H4 (cell line): ENCODE data around the gene VPS26A. TPM values are rescaled to one million over a fixed set of nuclear protein-coding genes. Genes with fewer than 3 reads are reported as not detected.
A peak's percentile ranks its signal among the peaks of the same experiment; 100 is the strongest.
"Not testable (repeated sequence)": the region's sequence is repeated elsewhere in the genome, so short reads cannot be mapped to it uniquely, and the experiment has no call there.

Experiments
- DNase-seq: peaks from one replicate; pipeline ENCODE4 v3.0.0-alpha.2; 2015; ENCODE audit warnings: low spot score
- total RNA-seq: library from RNA; depleted of rRNA; stranded (reverse); fragments of >200 nt; shearing (Covaris generic); gene quantifications from 2 replicates; pipeline ENCODE4 v1.2.3, GENCODE V29; 2014

The VPS26A gene
- total RNA-seq, 1 experiment from 2014 or later: 40.2 TPM

DNA sequence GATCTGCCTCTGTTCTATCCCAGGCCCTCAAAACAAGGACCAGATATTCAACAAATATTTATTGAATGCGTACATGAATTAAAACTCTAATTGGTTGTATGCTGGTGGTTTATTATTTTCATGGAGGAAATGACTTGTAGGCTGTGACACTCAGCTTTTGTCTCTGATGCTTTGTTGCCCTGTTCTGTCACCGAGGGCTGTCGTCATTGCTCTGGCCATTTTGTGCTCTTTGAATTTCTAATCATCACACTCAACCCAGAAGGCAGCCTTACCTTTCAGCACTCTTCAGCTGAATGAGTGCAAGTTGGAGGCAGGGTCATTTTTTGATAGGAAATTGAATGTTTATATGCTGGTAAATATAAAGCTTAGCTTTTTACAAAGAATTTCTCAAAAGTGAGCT lies 21.5 kb upstream of the VPS26A start:
- no peak for DNase-seq

DNA sequence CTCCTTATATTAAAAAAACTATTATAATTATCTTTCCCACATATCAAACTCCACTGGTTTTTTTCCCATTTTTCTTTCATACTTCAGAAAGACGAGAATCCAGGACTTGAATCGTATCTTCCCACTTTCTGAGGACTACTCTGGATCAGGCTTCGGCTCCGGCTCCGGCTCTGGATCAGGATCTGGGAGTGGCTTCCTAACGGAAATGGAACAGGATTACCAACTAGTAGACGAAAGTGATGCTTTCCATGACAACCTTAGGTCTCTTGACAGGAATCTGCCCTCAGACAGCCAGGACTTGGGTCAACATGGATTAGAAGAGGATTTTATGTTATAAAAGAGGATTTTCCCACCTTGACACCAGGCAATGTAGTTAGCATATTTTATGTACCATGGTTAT lies 20.2 kb upstream of the VPS26A start:
- DNase-seq: no peak

DNA sequence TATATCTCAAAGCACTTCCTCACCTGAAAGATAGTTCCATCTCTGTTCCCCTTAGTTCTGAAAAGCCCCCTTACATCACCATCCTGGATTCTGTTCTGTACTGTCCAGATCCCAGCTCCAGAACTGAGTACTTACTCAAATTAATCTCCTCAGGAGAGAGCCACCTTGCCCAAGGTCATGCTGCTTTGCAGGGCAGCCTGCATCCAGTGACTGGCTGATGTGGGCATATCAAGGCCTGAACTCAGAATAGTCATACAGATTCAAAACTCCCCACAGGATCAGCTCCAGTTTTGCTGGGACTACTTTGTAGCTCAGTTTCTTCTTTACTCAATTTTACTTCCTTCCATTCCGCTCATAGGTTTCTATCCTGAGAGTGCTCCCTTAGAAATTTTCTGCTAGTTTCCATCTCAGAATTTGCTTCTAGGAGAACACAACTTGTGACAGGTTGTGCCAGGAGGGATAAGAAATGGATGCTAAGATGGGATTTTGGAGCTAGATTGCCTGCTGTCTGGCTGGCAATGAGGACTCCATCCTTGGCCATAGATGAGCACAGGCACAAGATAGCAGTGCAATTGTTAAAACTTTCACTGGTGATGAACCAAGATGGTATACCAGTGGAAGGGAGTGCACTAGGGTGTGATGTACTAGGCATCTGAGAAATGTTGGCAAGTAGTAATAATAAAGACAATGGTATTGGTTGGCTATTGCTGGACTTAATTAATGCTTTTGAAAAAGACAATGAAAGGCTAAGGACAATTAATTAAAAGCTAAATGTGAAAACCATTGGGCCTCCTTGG lies 18.8 kb upstream of the VPS26A start:
- no peak for DNase-seq

DNA sequence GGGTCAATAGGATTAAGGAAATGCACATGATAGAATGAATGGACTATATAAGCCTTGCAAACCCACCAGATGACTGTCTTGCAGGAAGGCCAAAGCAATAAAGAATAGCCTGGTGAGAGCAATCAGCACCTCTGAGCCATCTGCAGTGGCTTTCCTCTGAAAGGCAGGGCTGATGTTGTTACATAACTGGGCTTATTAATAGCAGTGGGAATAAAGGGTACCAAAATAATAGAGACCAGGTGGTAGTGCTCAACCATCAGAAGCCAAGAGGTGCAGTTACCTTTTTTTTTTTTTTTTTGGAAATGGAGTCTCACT lies 16.8 kb upstream of the VPS26A start:
- no peak for DNase-seq

DNA sequence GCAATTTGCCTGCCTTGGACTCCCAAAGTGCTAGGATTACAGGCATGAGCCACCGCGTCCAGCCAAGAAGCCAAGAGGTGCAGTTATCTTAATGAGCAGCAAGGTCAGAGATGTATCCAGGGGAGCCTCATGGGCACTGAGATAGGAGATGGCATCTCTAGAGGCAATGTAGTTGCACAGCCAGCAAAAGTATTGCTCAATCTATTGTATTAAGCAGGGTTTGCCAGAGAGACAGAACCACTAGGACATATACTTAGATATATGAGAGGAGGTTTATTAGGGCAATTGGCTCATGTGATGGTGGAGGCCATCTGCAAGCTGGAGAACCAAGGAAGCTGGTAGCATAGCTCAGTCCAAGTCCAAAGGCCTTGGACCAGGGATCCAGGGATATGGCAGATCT lies 16.3 kb upstream of the VPS26A start:
- no peak for DNase-seq

DNA sequence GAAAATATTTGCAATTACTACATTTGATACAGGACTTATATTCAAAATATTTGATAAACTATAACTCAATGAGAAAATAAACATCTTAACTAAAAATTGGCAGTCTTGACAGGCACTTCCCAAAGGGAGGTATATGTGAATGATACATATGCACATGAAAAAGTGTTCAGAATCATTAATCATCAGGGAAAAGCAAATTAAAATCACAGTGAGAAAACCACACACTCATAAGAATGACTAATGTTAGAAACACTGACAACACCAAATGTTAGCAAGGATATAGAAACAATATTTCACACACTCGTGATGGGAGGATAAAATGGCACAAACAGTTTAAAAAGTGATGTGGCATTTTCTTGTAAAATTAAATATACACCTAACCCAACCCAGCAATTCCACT lies 4.1 kb upstream of the VPS26A start:
- no peak for DNase-seq

DNA sequence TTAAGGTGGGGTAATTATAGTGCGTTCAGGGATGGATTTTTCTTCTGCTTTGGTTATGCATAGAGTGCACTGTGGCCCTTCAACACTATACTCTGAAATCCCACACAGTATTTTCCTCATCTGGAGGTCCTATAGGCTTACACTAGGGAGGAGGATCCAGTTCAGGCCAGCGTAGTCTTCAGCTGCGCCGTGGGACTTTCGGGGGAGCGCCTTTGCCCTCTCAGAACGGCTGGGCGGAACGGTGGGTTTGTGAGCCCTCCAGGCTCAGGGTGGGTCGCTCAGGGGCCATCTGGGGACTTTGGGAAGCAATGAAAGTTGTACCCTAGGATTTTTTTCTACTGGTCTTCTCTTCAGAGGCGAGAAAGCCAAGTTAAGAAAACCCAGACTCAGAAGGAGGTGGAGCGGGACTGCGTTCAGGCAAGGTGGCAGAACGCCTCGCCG lies 652 bp upstream of the VPS26A start:
- DNase-seq: peak; percentile 30

DNA sequence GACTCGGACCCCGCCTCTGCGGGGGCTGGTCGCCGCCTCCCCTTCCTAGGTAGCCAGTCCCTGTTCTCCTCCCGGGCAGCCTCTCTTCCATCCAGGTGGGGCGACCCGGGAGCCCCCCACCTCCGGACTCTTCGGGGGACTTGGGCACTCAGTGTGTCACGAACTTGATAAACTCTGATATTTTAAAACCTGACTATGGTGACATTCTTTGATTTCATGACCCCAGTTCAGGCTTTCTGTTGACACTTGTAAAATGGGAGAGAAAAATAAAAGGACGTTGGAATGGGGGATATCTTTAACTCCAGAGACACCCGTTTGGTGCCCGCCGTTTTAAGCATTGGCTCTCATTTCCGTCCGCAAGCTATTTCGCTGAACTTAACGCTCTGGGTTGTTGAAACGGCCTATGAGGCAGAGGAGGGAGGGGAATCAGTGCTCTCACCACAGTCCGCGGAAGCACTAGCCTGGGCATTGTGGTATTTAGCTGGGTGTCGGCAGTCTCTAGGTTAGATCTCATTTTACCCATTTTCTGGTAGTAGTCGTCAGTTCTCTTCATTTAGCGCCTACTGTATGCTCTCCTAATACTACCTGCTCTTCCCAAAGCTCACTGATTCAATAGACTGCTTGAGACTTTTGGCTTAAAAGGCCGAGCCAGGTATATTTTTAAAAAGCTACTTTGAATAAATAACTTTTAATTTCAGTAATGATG lies 738 bp downstream of the VPS26A start:
- DNase-seq: peak; percentile 11

DNA sequence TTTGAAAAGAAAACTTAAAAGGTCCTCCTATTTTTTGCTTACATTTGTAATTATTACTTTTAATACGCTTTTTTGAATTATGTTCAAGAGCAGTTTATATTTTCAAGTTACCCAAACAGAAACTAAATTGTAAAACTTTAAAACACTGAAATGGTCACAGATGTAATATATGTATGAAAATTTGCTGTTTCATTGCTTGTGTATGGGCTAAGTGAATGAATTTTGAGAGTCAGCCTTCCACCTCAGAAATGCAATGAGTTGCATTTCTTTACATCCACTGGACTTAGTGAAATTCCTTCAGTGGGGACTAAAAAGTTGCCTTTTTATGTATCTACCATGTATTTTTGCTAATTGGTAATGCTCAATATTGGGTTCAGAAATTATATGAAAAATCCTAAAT lies 1.6 kb downstream of the VPS26A start:
- no peak for DNase-seq

DNA sequence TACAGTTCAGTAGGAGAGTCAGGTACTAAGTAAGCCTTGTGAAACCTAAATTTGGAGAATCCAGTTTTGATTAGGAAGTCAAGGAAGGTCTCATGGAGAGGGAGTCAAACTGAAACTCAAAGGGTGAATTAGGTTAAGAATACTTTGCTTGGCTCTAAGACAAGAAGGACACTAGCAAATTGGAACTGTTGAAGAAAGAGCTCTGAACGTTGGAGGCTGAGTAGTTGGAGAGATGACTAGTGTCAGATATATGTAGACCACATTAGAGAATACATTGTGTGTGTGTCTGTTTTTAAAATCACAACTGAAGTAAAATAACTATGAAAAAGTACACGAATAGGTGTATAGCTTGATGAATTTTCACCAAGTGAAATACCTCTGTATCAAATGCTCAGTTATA lies 6.3 kb downstream of the VPS26A start:
- no peak for DNase-seq

DNA sequence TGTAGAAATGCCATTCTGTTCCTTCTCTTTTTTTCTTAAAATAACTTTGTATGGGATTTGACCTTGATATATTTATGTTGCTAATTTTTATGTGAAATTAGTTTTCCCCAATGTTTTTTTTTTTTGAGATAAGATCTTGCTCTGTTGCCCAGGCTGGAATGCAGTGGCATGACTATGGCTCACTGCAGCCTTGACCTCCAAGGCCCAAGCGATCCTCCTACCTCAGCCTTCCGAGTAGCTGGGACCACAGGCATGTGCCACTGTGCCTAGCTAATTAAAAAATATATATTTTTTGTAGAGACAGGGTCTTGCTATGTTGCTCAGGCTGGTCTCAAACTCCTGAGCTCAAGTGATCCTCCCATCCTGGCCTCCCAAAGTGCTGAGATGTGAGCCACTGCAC lies 16.0 kb downstream of the VPS26A start:
- no peak for DNase-seq

DNA sequence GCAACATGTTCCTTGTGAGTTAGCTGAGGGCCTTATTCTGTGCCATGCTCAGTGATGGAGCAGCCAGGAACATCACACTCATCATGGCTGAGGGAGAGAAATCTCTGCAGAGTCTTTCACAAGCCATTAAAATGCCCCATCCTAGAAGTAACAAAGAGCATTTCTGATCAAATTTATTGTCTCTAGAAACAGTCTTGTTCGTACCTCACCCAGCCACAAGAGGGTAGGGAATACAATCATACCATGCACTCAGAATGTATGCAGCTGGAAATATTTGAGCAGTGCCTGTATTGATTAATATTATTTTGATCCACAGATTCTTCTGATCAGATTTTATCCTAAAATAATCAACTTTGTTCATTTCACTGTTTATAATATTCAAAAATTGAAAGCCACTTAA lies 17.3 kb downstream of the VPS26A start:
- DNase-seq: no peak

DNA sequence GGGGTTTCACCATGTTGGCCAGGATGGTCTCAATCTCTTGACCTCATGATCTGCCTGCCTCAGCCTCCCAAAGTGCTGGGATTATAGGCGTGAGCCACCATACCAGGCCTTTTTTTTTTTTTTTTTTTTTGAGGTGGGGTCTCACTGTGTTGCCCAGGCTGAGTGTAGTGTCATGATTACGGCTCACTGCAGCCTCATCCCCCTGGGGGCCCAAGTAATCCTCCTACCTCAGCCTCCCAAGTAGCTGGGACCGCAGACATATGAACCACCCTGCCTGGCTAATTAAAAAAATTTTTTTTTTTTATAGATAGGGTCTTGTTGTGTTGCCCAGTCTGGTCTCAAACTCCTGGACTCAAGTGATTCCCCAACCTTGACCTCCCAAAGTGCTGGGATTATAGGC lies 18.1 kb downstream of the VPS26A start:
- not testable (repeated sequence) for DNase-seq

DNA sequence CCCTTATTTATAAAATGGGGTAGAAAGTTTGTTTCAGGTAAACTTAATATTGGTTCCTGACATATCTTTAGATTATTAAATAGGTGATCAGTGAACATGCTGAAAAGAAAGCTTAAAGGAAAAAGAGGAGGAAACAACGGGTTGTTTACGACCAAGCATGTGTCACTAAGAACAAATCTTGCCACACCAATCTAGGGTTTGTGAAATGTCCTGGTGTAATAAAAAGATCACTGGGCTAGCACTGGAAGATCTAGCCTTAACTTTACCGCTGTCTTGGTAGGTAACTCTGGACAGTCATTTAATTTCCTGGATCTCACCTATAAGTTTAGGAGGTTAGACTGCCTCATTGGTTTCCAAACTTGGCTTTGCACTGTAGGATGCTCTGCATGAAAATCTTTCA lies 19.0 kb downstream of the VPS26A start:
- no peak for DNase-seq

DNA sequence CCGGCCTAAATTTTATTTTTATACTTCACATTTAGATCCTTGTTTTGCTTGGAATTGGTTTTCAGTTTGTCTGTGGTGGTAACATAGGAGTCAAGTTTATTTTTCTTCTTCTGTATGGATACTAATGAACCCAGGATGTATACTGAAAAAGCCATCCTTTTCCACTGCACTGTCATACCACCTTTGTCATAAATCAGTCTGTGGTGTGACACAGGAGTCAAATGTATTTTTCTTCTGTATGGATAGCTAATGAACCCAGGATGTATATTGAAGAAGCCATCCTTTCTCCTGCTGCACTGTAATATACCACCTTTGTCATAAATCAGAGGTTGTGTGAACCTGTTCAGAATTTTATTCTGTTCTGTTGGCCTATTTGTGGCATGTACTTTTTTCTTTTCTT lies 21.4 kb downstream of the VPS26A start:
- DNase-seq: no peak

DNA sequence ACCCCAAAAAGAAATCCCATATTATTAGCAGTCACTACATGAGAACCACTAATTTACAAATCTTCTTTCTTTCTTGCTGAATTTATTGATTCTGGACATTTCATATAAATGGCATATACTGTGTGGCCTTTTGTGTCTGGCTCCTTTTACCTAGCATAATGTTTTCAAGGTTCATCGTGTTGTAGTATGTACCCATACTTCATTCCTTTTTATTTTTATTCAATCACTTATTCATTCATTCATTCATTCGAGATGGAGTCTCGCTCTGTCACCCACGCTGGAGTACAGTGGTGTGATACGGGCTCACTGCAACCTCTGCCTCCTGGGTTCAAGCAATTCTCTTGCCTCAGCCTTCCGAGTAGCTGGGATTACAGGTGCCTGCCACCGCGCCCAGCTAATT lies 21.9 kb downstream of the VPS26A start:
- DNase-seq: no peak

DNA sequence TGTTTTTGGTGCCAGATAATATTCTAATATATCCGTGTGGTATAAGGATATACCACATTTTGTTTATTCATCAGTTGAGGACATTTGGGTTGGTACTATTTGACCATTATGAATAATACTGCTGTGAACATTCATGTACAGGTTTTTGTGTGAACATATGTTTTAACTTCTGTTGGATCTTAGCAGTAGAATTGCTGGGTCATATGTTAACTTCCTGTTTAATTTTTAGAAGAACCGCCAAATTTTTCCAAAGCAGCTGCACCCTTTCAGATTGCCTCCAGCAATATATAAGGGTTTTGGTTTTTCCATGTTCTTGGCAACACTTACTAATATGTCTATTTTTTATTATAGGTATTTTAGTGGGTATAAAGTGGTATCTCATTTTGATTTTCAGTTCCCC lies 22.8 kb downstream of the VPS26A start:
- no peak for DNase-seq

DNA sequence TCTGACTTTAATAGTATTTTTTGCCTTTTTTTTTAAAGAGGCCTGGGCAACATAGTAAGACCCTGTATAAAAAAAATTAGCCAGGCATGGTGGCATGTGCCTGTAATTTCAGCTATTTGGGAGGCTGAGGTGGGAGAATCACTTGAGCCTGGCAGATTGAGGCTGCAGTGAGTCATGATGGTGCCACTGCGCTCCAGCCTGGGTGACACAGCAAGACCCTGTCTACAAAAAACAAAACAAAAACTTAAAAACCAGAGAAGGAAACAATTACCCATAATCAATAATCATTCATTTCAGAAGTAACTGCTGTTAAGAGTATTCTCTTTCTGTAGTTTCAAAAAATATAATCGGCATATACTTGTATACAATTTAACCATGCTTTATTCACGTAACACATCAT lies 28.0 kb downstream of the VPS26A start:
- no peak for DNase-seq

DNA sequence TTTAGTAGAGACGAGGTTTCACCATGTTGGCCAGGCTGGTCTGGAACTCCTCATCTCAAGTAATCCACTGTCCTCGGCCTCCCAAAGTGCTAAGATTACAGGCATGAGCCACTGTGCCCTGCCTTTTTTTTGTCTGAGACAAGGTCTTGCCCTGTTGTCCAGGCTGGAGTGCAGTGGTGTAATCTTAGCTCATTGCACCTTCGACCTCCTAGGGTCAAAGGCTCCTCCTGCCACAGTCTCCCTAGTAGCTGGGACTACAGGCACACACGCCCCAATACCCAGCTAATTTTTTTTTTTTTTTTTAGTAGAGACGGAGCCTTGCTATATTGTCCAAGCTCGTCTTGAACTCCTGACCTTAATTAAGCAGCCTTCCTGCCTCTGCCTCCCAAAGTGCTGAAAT lies 29.2 kb downstream of the VPS26A start:
- DNase-seq: no peak

DNA sequence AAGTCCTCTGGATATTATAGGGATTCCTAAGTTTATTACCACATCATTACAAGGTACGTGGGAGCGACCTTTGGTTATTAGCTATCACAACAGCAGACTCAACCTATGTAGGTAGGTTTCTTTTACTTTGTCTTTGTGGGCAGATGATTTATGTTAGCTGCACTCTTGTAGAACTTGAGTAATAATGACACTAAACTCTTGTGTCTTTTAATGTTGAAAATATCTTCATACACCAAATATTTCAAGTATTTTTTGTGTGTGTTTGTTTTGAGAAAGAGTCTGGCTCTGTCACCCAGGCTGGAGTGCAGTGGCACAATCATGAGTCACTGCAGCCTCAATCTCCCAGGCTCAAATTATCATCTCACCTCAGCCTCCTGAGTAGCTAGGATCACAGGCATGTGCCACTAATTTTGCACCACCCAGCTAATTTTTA lies 36.8 kb downstream of the VPS26A start:
- no peak for DNase-seq

DNA sequence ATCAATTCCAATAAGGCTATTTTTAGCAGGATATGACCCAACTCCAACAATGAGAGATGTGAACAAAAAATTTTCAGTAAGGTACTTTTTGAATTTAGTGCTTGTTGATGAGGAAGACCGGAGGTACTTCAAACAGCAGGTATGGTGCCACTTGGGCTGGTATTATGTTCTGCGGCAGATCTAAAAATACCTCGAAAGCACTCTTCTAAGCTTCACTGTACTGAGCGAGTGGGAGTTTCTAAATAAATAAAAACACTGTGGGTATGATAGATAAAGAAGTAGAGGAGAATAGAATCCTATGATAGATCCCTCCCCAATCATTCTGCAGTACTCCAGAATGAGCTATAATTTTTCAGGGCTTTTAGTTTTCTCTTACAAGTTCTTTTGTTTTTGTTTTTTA lies 44.5 kb downstream of the VPS26A start:
- no peak for DNase-seq

DNA sequence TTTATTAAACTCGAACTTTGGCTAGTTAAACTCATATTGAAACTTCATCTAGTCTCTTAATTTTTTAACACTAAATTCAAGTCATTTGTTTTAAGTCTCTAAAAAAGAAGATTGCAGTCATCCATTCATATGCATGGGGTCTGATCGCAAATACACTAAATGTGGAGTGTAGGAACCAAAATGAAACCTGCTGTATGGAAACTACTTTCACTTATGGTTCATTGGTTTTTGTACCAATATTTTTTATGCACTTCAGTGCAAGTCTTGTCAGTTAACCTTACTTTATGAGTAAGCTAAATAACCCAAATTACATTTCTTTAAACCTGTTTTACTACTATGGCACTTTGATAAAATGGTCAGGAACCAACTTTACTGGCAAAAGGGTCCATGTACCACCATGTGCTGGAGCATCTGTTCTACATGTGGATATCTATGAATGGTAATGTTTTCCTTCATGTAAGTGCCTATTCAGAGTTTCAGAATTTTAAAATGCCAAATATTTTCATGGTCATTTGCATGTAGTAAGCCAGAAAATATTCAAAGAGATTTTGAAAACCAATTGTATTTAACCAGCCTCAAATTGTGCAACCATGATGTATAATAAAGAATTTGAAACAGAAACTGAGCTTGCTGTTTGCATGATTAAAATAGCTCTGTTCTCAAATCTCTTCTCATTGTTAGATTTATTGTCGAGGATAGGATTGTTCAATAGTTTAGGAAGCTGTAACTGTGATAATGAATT lies 48.4 kb downstream of the VPS26A start:
- DNase-seq: no peak

DNA sequence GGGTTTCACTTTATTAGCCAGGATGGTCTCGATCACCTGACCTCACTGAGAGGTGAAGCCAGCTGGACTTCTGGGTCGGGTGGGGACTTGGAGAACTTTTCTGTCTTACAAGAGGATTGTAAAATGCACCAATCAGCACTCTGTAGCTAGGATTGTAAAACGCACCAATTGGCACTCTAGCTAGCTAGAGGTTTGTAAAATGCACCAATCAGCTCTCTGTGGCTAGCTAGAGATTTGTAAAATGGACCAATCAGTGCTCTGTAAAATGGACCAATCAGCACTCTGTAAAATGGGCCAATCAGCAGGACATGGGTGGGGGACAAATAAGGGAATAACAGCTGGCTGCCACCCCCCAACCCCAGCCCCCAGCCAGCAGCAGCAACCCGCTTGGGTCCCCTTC lies 51.3 kb downstream of the VPS26A start:
- DNase-seq: not testable (repeated sequence)
